ENCODE data around the gene RSBN1L. TPM values are rescaled to one million over a fixed set of nuclear protein-coding genes. Genes with fewer than 3 reads are reported as not detected.
A peak's percentile ranks its signal among the peaks of the same experiment; 100 is the strongest.

RSBN1L gene
- total RNA-seq, 1 experiment from 2014 or later: 15.5 TPM

GRCh38 chr7:77826300-77826699, 130.0 kb downstream of the RSBN1L start:
- POLR2A ChIA-PET: no interaction called here

DNA sequence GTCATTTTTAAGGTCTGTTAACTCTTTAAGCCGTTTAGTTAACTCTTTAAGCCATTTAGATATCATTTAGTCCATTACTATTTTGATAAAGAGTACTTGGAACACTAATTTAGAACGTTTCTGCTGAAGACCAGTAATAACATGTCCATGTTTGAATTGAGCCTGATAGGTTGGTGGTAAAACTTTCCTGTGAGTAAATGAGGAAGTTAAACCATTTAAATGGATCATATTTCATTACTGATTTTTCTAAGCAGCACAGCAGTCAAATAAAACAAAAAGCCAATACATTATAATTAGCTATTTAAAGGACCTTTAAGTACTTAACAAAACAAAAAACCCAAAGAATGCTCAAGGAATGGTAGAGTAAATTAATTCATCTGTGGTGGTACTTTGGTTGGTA, 131.7 kb downstream of the RSBN1L start:
- Histone ChIP-seq H2AFZ (ENCODE audit: low read depth, low read length, poor library complexity, severe bottlenecking) (no peak overlapping the region), H3K4me3 (replicated peaks in 1 of 2; ENCODE audit: low read depth in 1 of 2, low read length in 2 of 2) (no peak overlapping the region), H3K4me1 (ENCODE audit: control insufficient read depth in 1 of 2, insufficient read depth in 2 of 2, low read length in 2 of 2) (no peaks in the 10 kb centered on the region), H3K27me3 (ENCODE audit: insufficient read depth, low read length) (no peaks in the 10 kb centered on the region), H4K20me1 (ENCODE audit: insufficient read depth) (no peaks in the 10 kb centered on the region), H3K9me3 (ENCODE audit: control insufficient read depth in 1 of 2, insufficient read depth in 1 of 2, low read depth in 1 of 2, low read length in 2 of 2) (no peaks in the 10 kb centered on the region), H3K4me2 (ENCODE audit: low read length) (no peak overlapping the region), H3K79me2 (ENCODE audit: insufficient read depth, low read length) (peaks cover 6% of the 10 kb centered on the region), H3K27ac (ENCODE audit: low read depth, low read length) (no peak overlapping the region), H3K9ac (ENCODE audit: low read length) (no peak overlapping the region), H3K9me2 (ENCODE audit: insufficient read depth) (no peaks in the 10 kb centered on the region), H3K36me3 (ENCODE audit: control insufficient read depth in 1 of 2, insufficient read depth in 2 of 2, low read length in 2 of 2) (no peaks in the 10 kb centered on the region)
- ChIA-PET POLR2A (no interaction called here), CTCF (no interaction called here), RAD21 (ENCODE audit: low non-redundant PET in 1 of 2, low total read pairs in 2 of 2, uncharacterized antibody in 2 of 2, unreplicated experiment in 2 of 2) (no interaction called here)
- intact Hi-C loops (cut with micrococcal nuclease): no loop called here
- ATAC-seq: no peak
- DNase-seq (ENCODE audit: low read depth, low spot score): no peak
- no TSS peak for BruUV-seq (replicated peaks)
- TF ChIP-seq POLR2A (IDR thresholded peaks at IDR 0.05; ENCODE audit: borderline replicate concordance, extremely low read depth, insufficient read depth, insufficient read length): no peak
- TF ChIP-seq EZH2 (IDR thresholded peaks at IDR 0.05): no peak
- no peak for TF ChIP-seq SP1 (IDR thresholded peaks at IDR 0.05; ENCODE audit: low read depth)
- no peak for TF ChIP-seq SIN3A (IDR thresholded peaks at IDR 0.05; ENCODE audit: low read depth)
- TF ChIP-seq ZNF274 (IDR thresholded peaks at IDR 0.05; ENCODE audit: low read depth, low read length): no peak
- TF ChIP-seq ATF3 (IDR thresholded peaks at IDR 0.05): no peak
- TF ChIP-seq EZH2phosphoT487 (IDR thresholded peaks at IDR 0.05; ENCODE audit: borderline replicate concordance): no peak
- no peak for TF ChIP-seq JUND (IDR thresholded peaks at IDR 0.05)
- no peak for TF ChIP-seq YY1 (IDR thresholded peaks at IDR 0.05; ENCODE audit: extremely low read depth, insufficient replicate concordance, low read depth, low read length)
- TF ChIP-seq RAD21 (IDR thresholded peaks at IDR 0.05; ENCODE audit: low read depth): no peak
- no peak for TF ChIP-seq CTCF (IDR thresholded peaks at IDR 0.05 in 2 of 3, conservative IDR thresholded peaks at IDR 0.05 in 1 of 3; ENCODE audit: borderline replicate concordance in 1 of 3, insufficient read depth in 1 of 3, low read depth in 2 of 3, low read length in 2 of 3)
- TF ChIP-seq MAX (IDR thresholded peaks at IDR 0.05): no peak

More at GRCh38 chr7:77826300-77826699, 130.0 kb downstream of the RSBN1L start:
- no peak overlapping the region for H2AFZ ChIP-seq (ENCODE audit: low read depth, low read length, poor library complexity, severe bottlenecking)
- intact Hi-C loops (cut with micrococcal nuclease): no loop called here
- ChIA-PET CTCF (no interaction called here), RAD21 (ENCODE audit: low non-redundant PET in 1 of 2, low total read pairs in 2 of 2, uncharacterized antibody in 2 of 2, unreplicated experiment in 2 of 2) (no interaction called here)
- no peaks in the 10 kb centered on the region for H3K9me2 ChIP-seq (ENCODE audit: insufficient read depth)
- H3K9me3 ChIP-seq (ENCODE audit: control insufficient read depth in 1 of 2, insufficient read depth in 1 of 2, low read depth in 1 of 2, low read length in 2 of 2): peaks cover 0 to 4% of the 10 kb centered on the region in 2 experiments; a peak in 1 of 4 replicates
- no peaks in the 10 kb centered on the region for H3K27me3 ChIP-seq (ENCODE audit: insufficient read depth, low read length)
- no peak overlapping the region for H3K4me2 ChIP-seq (ENCODE audit: low read length)
- no peak for DNase-seq (ENCODE audit: low read depth, low spot score)
- no peak for ATAC-seq
- H4K20me1 ChIP-seq (ENCODE audit: insufficient read depth): no peaks in the 10 kb centered on the region
- H3K4me3 ChIP-seq (replicated peaks in 1 of 2; ENCODE audit: low read depth in 1 of 2, low read length in 2 of 2): no peak overlapping the region
- no peaks in the 10 kb centered on the region for H3K36me3 ChIP-seq (ENCODE audit: control insufficient read depth in 1 of 2, insufficient read depth in 2 of 2, low read length in 2 of 2)
- TF ChIP-seq YY1 (IDR thresholded peaks at IDR 0.05; ENCODE audit: extremely low read depth, insufficient replicate concordance, low read depth, low read length): no peak
- TF ChIP-seq, protein P1, sequence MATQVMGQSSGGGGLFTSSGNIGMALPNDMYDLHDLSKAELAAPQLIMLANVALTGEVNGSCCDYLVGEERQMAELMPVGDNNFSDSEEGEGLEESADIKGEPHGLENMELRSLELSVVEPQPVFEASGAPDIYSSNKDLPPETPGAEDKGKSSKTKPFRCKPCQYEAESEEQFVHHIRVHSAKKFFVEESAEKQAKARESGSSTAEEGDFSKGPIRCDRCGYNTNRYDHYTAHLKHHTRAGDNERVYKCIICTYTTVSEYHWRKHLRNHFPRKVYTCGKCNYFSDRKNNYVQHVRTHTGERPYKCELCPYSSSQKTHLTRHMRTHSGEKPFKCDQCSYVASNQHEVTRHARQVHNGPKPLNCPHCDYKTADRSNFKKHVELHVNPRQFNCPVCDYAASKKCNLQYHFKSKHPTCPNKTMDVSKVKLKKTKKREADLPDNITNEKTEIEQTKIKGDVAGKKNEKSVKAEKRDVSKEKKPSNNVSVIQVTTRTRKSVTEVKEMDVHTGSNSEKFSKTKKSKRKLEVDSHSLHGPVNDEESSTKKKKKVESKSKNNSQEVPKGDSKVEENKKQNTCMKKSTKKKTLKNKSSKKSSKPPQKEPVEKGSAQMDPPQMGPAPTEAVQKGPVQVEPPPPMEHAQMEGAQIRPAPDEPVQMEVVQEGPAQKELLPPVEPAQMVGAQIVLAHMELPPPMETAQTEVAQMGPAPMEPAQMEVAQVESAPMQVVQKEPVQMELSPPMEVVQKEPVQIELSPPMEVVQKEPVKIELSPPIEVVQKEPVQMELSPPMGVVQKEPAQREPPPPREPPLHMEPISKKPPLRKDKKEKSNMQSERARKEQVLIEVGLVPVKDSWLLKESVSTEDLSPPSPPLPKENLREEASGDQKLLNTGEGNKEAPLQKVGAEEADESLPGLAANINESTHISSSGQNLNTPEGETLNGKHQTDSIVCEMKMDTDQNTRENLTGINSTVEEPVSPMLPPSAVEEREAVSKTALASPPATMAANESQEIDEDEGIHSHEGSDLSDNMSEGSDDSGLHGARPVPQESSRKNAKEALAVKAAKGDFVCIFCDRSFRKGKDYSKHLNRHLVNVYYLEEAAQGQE (IDR thresholded peaks at IDR 0.05; ENCODE audit: low read depth): peak; percentile 36
- H3K9ac ChIP-seq (ENCODE audit: low read length): no peak overlapping the region
- no peak overlapping the region for H3K27ac ChIP-seq (ENCODE audit: low read depth, low read length)
- H3K79me2 ChIP-seq (ENCODE audit: insufficient read depth, low read length): peaks cover 19% of the 10 kb centered on the region
- H3K4me1 ChIP-seq (ENCODE audit: control insufficient read depth in 1 of 2, insufficient read depth in 2 of 2, low read length in 2 of 2): no peaks in the 10 kb centered on the region
- no TSS peak for BruUV-seq (replicated peaks)

All from HCT116 (cell line).